ENCODE data around the gene GTSF1L. TPM values are rescaled to one million over a fixed set of nuclear protein-coding genes. Genes with fewer than 3 reads are reported as not detected.

The GTSF1L gene
- total RNA-seq, 2 experiments from 2014 or later, result not detected

- no peak for DNase-seq
- CTCF ChIA-PET, result interaction anchor here (1.1 kb wide), 1 partner anchor 26 kb away, joined by 3 read pairs; no protein-coding TSS in a partner anchor
- Mint-ChIP-seq H3K4me3 (no peak overlapping the region), H3K9me3 (peaks cover 8% of the 10 kb centered on the region), H3K4me1 (ENCODE audit: low read depth) (peaks cover 56% of the 10 kb centered on the region), H3K27me3 (ENCODE audit: low read depth) (no peaks in the 10 kb centered on the region), H3K36me3 (ENCODE audit: low read depth) (peaks cover 18% of the 10 kb centered on the region), H3K27ac (no peak overlapping the region)
- intact Hi-C loops (cut with micrococcal nuclease), result loop anchor here (5.0 kb wide), 1 partner anchor 266 kb away; the partner anchor contains the start of gene SRSF6
Observed at GRCh38 chr20:43723735-43724134, 3.1 kb downstream of the GTSF1L start.

GRCh38 chr20:43723186-43723585 lies 3.6 kb downstream of the GTSF1L start:
- intact Hi-C loops (cut with micrococcal nuclease), result loop anchor here (5.0 kb wide), 1 partner anchor 266 kb away; the partner anchor contains the start of gene SRSF6
- CTCF ChIA-PET, result interaction anchor here (1.1 kb wide), 1 partner anchor 27 kb away, joined by 3 read pairs; no protein-coding TSS in a partner anchor
- peaks cover 6% of the 10 kb centered on the region for H3K9me3 Mint-ChIP-seq
- peaks cover 15% of the 10 kb centered on the region for H3K36me3 Mint-ChIP-seq (ENCODE audit: low read depth)
- no peak for DNase-seq
- H3K4me1 Mint-ChIP-seq (ENCODE audit: low read depth), result peaks cover 51% of the 10 kb centered on the region
- H3K27ac Mint-ChIP-seq, result no peak overlapping the region
- H3K4me3 Mint-ChIP-seq, result no peak overlapping the region
- no peaks in the 10 kb centered on the region for H3K27me3 Mint-ChIP-seq (ENCODE audit: low read depth)

- intact Hi-C loops (cut with micrococcal nuclease), result loop anchor here (1.0 to 5.0 kb wide), 2 partner anchors 29 to 265 kb away; partner anchors contain the start of gene SRSF6
- H3K9me3 Mint-ChIP-seq, result peaks cover 6% of the 10 kb centered on the region
- peak; percentile 65 for DNase-seq
- CTCF ChIA-PET, result interaction anchor here (0.6 to 2.0 kb wide), 4 partner anchors 26 to 321 kb away, joined by 3 to 10 read pairs (median 4); no protein-coding TSS in a partner anchor
- no peaks in the 10 kb centered on the region for H3K27me3 Mint-ChIP-seq (ENCODE audit: low read depth)
- H3K4me1 Mint-ChIP-seq (ENCODE audit: low read depth), result peaks cover 56% of the 10 kb centered on the region
- H3K36me3 Mint-ChIP-seq (ENCODE audit: low read depth), result peaks cover 15% of the 10 kb centered on the region
- peak overlapping the region; percentile 60 for H3K27ac Mint-ChIP-seq
- H3K4me3 Mint-ChIP-seq, result peak overlapping the region; percentile 72
Observed at GRCh38 chr20:43722153-43722505, 4.7 kb downstream of the GTSF1L start.

- Mint-ChIP-seq H3K4me3 (peak overlapping the region; percentile 72), H3K36me3 (ENCODE audit: low read depth) (peaks cover 18% of the 10 kb centered on the region), H3K27me3 (ENCODE audit: low read depth) (no peaks in the 10 kb centered on the region), H3K4me1 (ENCODE audit: low read depth) (peaks cover 59% of the 10 kb centered on the region), H3K27ac (peak overlapping the region; percentile 60), H3K9me3 (peaks cover 6% of the 10 kb centered on the region)
- intact Hi-C loops (cut with micrococcal nuclease), result loop anchor here (1.0 to 5.0 kb wide), 2 partner anchors 30 to 264 kb away; partner anchors contain the start of gene SRSF6
- CTCF ChIA-PET, result interaction anchor here (1.2 to 2.0 kb wide), 3 partner anchors 27 to 33 kb away, joined by 3 to 10 read pairs (median 5); no protein-coding TSS in a partner anchor
- no peak for DNase-seq
Observed at GRCh38 chr20:43721429-43722152, 5.2 kb downstream of the GTSF1L start.

GRCh38 chr20:43721097-43721428 lies 5.7 kb downstream of the GTSF1L start:
- no peak overlapping the region for H3K27ac Mint-ChIP-seq

GRCh38 chr20:43720007-43720406 lies 6.8 kb downstream of the GTSF1L start:
- H3K9me3 Mint-ChIP-seq, result peaks cover 6% of the 10 kb centered on the region
- intact Hi-C loops (cut with micrococcal nuclease), result loop anchor here (5.0 kb wide), 1 partner anchor 263 kb away; the partner anchor contains the start of gene SRSF6

More at GRCh38 chr20:43721097-43721428, 5.7 kb downstream of the GTSF1L start:
- H3K27me3 Mint-ChIP-seq (ENCODE audit: low read depth), result no peaks in the 10 kb centered on the region
- DNase-seq, result no peak
- H3K4me3 Mint-ChIP-seq, result no peak overlapping the region
- CTCF ChIA-PET, result interaction anchor here (1.2 to 2.0 kb wide), 3 partner anchors 27 to 32 kb away, joined by 3 to 10 read pairs (median 5); no protein-coding TSS in a partner anchor
- peaks cover 59% of the 10 kb centered on the region for H3K4me1 Mint-ChIP-seq (ENCODE audit: low read depth)
- peaks cover 18% of the 10 kb centered on the region for H3K36me3 Mint-ChIP-seq (ENCODE audit: low read depth)
- intact Hi-C loops (cut with micrococcal nuclease), result loop anchor here (5.0 kb wide), 1 partner anchor 264 kb away; the partner anchor contains the start of gene SRSF6
- H3K9me3 Mint-ChIP-seq, result peaks cover 6% of the 10 kb centered on the region

GRCh38 chr20:43717616-43717995 lies 9.2 kb downstream of the GTSF1L start:
- no peak for DNase-seq
- Mint-ChIP-seq H3K27ac (no peak overlapping the region), H3K9me3 (peaks cover 6% of the 10 kb centered on the region), H3K36me3 (ENCODE audit: low read depth) (peaks cover 25% of the 10 kb centered on the region), H3K27me3 (ENCODE audit: low read depth) (no peaks in the 10 kb centered on the region), H3K4me1 (ENCODE audit: low read depth) (peaks cover 38% of the 10 kb centered on the region), H3K4me3 (no peak overlapping the region)
- intact Hi-C loops (cut with micrococcal nuclease), result no loop called here
- CTCF ChIA-PET, result interaction anchor here (0.5 kb wide), 1 partner anchor 33 kb away, joined by 3 read pairs; no protein-coding TSS in a partner anchor

More at GRCh38 chr20:43720007-43720406, 6.8 kb downstream of the GTSF1L start:
- Mint-ChIP-seq H3K36me3 (ENCODE audit: low read depth) (peaks cover 20% of the 10 kb centered on the region), H3K4me3 (no peak overlapping the region), H3K27me3 (ENCODE audit: low read depth) (no peaks in the 10 kb centered on the region), H3K27ac (peak overlapping the region; percentile 21), H3K4me1 (ENCODE audit: low read depth) (peaks cover 55% of the 10 kb centered on the region)
- no peak for DNase-seq
- CTCF ChIA-PET, result interaction anchor here (1.0 kb wide), 1 partner anchor 182 kb away, joined by 3 read pairs; no protein-coding TSS in a partner anchor

- intact Hi-C loops (cut with micrococcal nuclease), result no loop called here
- Mint-ChIP-seq H3K4me1 (ENCODE audit: low read depth) (peaks cover 33% of the 10 kb centered on the region), H3K9me3 (peaks cover 6% of the 10 kb centered on the region), H3K27ac (no peak overlapping the region), H3K4me3 (no peak overlapping the region), H3K27me3 (ENCODE audit: low read depth) (no peaks in the 10 kb centered on the region), H3K36me3 (ENCODE audit: low read depth) (peaks cover 27% of the 10 kb centered on the region)
- CTCF ChIA-PET, result interaction anchor here (0.5 kb wide), 1 partner anchor 34 kb away, joined by 3 read pairs; no protein-coding TSS in a partner anchor
- no peak for DNase-seq
Observed at GRCh38 chr20:43716757-43717615, 9.8 kb downstream of the GTSF1L start.

- Mint-ChIP-seq H3K4me3 (no peak overlapping the region), H3K27ac (no peak overlapping the region), H3K4me1 (ENCODE audit: low read depth) (peaks cover 29% of the 10 kb centered on the region), H3K36me3 (ENCODE audit: low read depth) (peaks cover 35% of the 10 kb centered on the region), H3K27me3 (ENCODE audit: low read depth) (no peaks in the 10 kb centered on the region), H3K9me3 (peaks cover 6% of the 10 kb centered on the region)
- CTCF ChIA-PET, result no interaction called here
- intact Hi-C loops (cut with micrococcal nuclease), result no loop called here
- no peak for DNase-seq
Observed at GRCh38 chr20:43716123-43716522, 10.7 kb downstream of the GTSF1L start.

- Mint-ChIP-seq H3K4me3 (no peak overlapping the region), H3K4me1 (ENCODE audit: low read depth) (peaks cover 23% of the 10 kb centered on the region), H3K36me3 (ENCODE audit: low read depth) (peaks cover 41% of the 10 kb centered on the region), H3K9me3 (peaks cover 6% of the 10 kb centered on the region), H3K27me3 (ENCODE audit: low read depth) (no peaks in the 10 kb centered on the region), H3K27ac (no peak overlapping the region)
- intact Hi-C loops (cut with micrococcal nuclease), result no loop called here
- CTCF ChIA-PET, result no interaction called here
- no peak for DNase-seq
Observed at GRCh38 chr20:43715511-43715910, 11.3 kb downstream of the GTSF1L start.

- Mint-ChIP-seq H3K4me3 (no peak overlapping the region), H3K27ac (no peak overlapping the region), H3K36me3 (ENCODE audit: low read depth) (peaks cover 42% of the 10 kb centered on the region), H3K27me3 (ENCODE audit: low read depth) (no peaks in the 10 kb centered on the region), H3K4me1 (ENCODE audit: low read depth) (peaks cover 18% of the 10 kb centered on the region), H3K9me3 (peaks cover 5% of the 10 kb centered on the region)
- no peak for DNase-seq
- intact Hi-C loops (cut with micrococcal nuclease), result no loop called here
- CTCF ChIA-PET, result no interaction called here
Observed at GRCh38 chr20:43715044-43715443, 11.8 kb downstream of the GTSF1L start.

- H3K36me3 Mint-ChIP-seq (ENCODE audit: low read depth), result peaks cover 53% of the 10 kb centered on the region
- H3K4me1 Mint-ChIP-seq (ENCODE audit: low read depth), result no peaks in the 10 kb centered on the region
- H3K27me3 Mint-ChIP-seq (ENCODE audit: low read depth), result no peaks in the 10 kb centered on the region
- H3K27ac Mint-ChIP-seq, result no peak overlapping the region
- CTCF ChIA-PET, result no interaction called here
- no peaks in the 10 kb centered on the region for H3K9me3 Mint-ChIP-seq
- intact Hi-C loops (cut with micrococcal nuclease), result no loop called here
- no peak for DNase-seq
- no peak overlapping the region for H3K4me3 Mint-ChIP-seq
Observed at GRCh38 chr20:43711098-43711654, 15.6 kb downstream of the GTSF1L start.
